Gastrocnemius medialis (tissue), 4 donors: ENCODE results near the gene NUDT14. TPM values are rescaled to one million over a fixed set of nuclear protein-coding genes. Genes with fewer than 3 reads are reported as not detected.

Experiments used
- ATAC-seq, 2 donors: fragments of 150-250 bp; one replicate each; pipeline ENCODE4 v1.9.1; 2016
- DNase-seq, 2 donors: peaks; one replicate each; pipeline ENCODE4 v3.0.0-alpha.2; 2019
- H3K27ac ChIP-seq, 4 donors: fragments of 200-600 bp; sonication (generic); 1 replicate in 1 of 4; 2 replicates in 3 of 4; pipeline ENCODE4 v1.5.1; 2016 to 2018; ENCODE audit warnings: mild to moderate bottlenecking in 2 of 4, moderate library complexity in 1 of 4
- H3K27me3 ChIP-seq, 3 donors: fragments of 200-600 bp; sonication (generic) in 2 of 3; 1 replicate in 1 of 3; 2 replicates in 2 of 3; pipeline versions ENCODE4 v1.5.1 to v1.6.0; 2016 to 2019; ENCODE audit warnings: mild to moderate bottlenecking in 1 of 3, moderate library complexity in 1 of 3
- H3K36me3 ChIP-seq, 2 donors: fragments of 200-600 bp; sonication (generic) in 1 of 2; one replicate each; pipeline ENCODE4 v1.5.1; 2017 to 2018
- H3K4me1 ChIP-seq, 2 donors: fragments of 200-600 bp; sonication (generic) in 1 of 2; one replicate each; pipeline ENCODE4 v1.5.1; 2016 to 2017; ENCODE audit warnings: mild to moderate bottlenecking in 2 of 2
- H3K4me3 ChIP-seq, 4 donors: fragments of 200-600 bp; sonication (generic) in 3 of 4; 1 replicate in 1 of 4; 2 replicates in 3 of 4; pipeline ENCODE4 v1.5.1; 2016 to 2019; ENCODE audit warnings: mild to moderate bottlenecking in 2 of 4
- H3K9me3 ChIP-seq, 3 donors: fragments of 200-600 bp; sonication (generic) in 2 of 3; 1 replicate in 1 of 3; 2 replicates in 2 of 3; pipeline ENCODE4 v1.5.1; 2016 to 2019
- POLR2A ChIP-seq, 2 donors: fragments of 450-650 bp; IDR thresholded peaks; one replicate each; pipeline ENCODE4 v1.6.1; 2017; ENCODE audit warnings: antibody characterized with exemption in 2 of 2, mild to moderate bottlenecking in 2 of 2, moderate library complexity in 2 of 2
- in situ Hi-C, 4 donors: fragments of 200-750 bp; cut with MboI; loops; one replicate each; pipeline versions ENCODE4 v1.15.0 to v1.8.0; 2017; ENCODE audit warnings: low sequenced_read_pairs in 4 of 4
- intact Hi-C: fragments of 100-400 bp; cut with DNase I; formaldehyde crosslinking; loops from one replicate; pipeline ENCODE4 v1.15.1; 2023; ENCODE audit warnings: low total_unique reads
- total RNA-seq, 4 donors: library from RNA; depleted of rRNA; stranded (reverse); fragments of >200 nt; gene quantifications; one replicate each; pipeline versions ENCODE4 v1.1.0 to v1.2.3, GENCODE V29; 2016
- TF ChIP-seq, protein P1 (sequence below), 5 experiments: fragments of 450-650 bp in 3 of 5; fragments of 200-600 bp in 2 of 5; sonication (generic) in 2 of 5; IDR thresholded peaks in 4 of 5; conservative IDR thresholded peaks in 1 of 5; 1 replicate in 4 of 5; 2 replicates in 1 of 5; pipeline ENCODE4 v1.5.1; 2016 to 2019; ENCODE audit warnings: antibody characterized with exemption in 5 of 5, mild to moderate bottlenecking in 3 of 5, moderate library complexity in 3 of 5

Gene NUDT14
- total RNA-seq, 4 donors from 2014 or later: 11.0 to 25.5 (median 16.4) TPM

DNA sequence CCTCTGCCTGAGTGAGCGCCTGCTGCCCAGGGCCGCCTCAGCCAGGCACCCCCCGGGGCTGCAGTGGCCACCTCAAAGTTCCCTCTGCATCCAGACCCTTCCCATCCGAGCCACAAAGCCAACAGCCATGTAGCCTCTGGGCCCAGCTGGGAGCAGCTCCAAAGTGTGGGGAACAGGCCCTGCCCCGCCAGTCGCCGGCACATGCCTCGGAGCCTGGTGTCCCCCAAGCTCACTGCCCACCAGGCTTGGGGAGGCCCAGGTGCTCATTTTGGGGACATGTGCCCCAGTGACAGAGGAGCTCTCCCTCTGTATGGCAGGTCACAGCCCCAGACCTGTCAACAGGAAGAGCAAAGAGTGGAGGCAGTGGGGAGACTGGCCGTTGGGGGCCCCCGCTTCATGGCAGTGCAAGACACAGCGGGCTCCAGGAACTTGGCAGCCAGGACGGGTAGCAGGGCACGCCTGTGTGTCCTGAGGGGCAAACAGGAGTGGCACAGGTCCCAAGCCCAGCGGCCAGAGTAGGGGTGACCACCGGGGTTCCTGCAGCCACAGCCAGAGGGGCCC, 42.5 kb downstream of the NUDT14 start:
- Histone ChIP-seq H3K27me3 (no peaks in the 10 kb centered on the region), H3K36me3 (peaks cover 0 to 36% of the 10 kb centered on the region in 2 donors), H3K4me1 (no peaks in the 10 kb centered on the region), H3K27ac (no peak overlapping the region), H3K4me3 (no peak overlapping the region), H3K9me3 (peaks cover 0 to 5% (median 0%) of the 10 kb centered on the region in 3 donors)
- DNase-seq (no peak), ATAC-seq (no peak)
- no peak for TF ChIP-seq POLR2A (IDR thresholded peaks at IDR 0.05)
- TF ChIP-seq, protein P1, sequence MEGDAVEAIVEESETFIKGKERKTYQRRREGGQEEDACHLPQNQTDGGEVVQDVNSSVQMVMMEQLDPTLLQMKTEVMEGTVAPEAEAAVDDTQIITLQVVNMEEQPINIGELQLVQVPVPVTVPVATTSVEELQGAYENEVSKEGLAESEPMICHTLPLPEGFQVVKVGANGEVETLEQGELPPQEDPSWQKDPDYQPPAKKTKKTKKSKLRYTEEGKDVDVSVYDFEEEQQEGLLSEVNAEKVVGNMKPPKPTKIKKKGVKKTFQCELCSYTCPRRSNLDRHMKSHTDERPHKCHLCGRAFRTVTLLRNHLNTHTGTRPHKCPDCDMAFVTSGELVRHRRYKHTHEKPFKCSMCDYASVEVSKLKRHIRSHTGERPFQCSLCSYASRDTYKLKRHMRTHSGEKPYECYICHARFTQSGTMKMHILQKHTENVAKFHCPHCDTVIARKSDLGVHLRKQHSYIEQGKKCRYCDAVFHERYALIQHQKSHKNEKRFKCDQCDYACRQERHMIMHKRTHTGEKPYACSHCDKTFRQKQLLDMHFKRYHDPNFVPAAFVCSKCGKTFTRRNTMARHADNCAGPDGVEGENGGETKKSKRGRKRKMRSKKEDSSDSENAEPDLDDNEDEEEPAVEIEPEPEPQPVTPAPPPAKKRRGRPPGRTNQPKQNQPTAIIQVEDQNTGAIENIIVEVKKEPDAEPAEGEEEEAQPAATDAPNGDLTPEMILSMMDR (IDR thresholded peaks at IDR 0.05 in 4 of 5, conservative IDR thresholded peaks at IDR 0.05 in 1 of 5): no peak
- in situ Hi-C loops (no loop called here), intact Hi-C loops (no loop called here)

DNA sequence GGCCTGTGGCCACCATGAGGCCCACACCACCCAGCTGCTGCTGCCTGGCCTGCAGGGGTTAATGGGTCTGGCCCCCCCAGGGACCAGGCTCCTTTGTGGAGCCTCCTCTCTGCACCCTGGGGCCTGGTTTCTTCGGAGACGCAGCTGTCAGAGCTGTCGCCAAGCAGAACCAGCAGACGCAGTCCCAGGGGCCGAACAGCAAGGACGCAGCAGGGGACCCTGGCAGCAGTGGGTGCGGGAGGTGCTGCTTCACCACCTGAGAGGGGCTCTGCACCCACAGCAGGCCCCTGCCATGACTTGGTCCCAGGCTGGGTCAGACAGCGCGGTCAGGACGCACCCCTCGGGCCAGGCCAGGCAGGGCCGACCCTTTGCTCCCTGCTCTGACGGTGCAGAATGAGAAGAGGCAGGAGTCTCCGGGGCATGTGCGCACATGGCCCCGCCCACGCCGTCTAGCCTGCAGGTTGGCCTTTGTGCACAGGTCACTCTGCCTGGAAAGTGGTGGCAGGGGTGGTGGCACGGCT, 43.0 kb downstream of the NUDT14 start:
- Histone ChIP-seq H3K36me3 (peaks cover 0 to 30% of the 10 kb centered on the region in 2 donors), H3K27me3 (no peaks in the 10 kb centered on the region), H3K4me1 (no peaks in the 10 kb centered on the region), H3K9me3 (peaks cover 0 to 5% (median 0%) of the 10 kb centered on the region in 3 donors), H3K4me3 (no peak overlapping the region), H3K27ac (no peak overlapping the region)
- ATAC-seq: no peak
- no peak for TF ChIP-seq POLR2A (IDR thresholded peaks at IDR 0.05)
- in situ Hi-C loops: no loop called here
- DNase-seq: no peak
- intact Hi-C loops: no loop called here

DNA sequence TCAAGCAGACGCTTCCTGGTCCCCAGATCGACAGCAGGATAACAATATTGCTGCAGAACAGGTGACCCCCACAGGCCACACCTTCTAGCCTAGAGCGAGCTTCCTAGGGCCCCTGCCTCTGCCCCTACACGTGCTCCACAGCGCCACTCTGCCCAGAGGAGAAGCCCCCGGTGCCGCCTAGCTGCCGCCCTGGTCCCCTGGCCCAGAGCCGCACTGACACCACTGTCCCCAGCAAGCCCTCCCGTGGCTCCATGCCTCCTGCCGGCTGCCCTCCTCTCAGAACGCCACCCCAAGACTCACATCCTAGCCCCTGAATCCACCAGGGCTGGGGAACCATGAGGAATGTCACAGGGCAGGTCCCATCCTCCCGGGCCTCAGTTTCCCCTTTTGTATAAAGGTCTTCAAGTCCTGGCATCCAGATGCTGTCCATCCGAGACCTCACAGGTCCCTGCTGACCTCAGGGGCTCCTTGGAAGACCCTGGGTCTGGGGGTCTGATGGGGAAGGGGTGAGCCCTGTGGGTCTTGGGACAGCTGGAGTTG, 43.6 kb downstream of the NUDT14 start:
- Histone ChIP-seq H3K27ac (no peak overlapping the region), H3K9me3 (peaks cover 0 to 5% (median 0%) of the 10 kb centered on the region in 3 donors), H3K36me3 (peaks cover 0 to 26% of the 10 kb centered on the region in 2 donors), H3K4me1 (no peaks in the 10 kb centered on the region), H3K4me3 (no peak overlapping the region), H3K27me3 (no peaks in the 10 kb centered on the region)
- no peak for DNase-seq
- TF ChIP-seq, protein P1 (IDR thresholded peaks at IDR 0.05 in 4 of 5, conservative IDR thresholded peaks at IDR 0.05 in 1 of 5): no peak
- no peak for TF ChIP-seq POLR2A (IDR thresholded peaks at IDR 0.05)
- intact Hi-C loops: no loop called here
- in situ Hi-C loops: no loop called here
- ATAC-seq: no peak

DNA sequence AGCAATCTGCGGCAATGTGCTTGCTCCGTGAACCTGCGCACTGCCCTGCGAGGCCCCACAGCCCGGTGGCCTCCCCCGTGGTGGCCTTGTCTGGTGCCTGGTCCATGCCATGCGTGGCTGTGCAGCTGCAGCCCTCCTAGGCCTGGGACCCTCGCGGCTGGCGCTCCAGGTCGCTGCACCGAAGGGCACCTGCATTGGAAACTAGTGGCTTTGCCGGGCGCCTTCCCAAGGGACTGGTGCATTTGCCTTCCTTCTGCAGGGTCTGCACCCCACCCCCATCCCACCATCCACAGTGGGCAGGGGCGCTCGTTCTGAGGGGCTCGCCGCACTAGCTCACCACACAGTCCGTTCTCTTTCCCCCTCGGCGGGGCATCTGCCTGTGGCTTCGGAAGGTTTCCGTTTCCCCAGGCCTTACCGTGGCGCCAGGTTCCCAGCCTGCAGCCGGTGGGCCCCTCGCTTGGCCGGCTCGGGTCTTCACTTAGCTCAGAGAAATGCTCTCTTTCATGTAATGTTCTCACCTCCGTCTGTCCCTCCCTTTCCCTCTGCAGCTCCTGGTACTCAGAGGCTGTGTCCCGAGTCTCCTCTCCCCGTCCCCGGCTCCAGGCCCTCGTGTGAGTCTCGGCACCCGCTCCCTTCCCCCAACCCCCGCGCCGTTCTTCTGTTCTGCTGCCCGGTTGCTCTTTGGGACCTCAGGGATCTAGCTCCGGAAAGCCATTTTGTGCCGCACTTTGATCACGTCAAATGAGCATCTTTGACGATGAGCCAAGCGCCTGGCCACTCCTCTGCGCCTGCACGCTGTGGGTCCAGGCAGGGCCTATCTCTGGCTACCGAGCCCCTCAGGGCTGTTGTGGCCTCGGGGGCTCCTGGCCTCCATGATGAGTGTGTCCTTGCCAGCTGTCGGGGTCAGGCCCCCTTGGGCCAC, 44.5 kb downstream of the NUDT14 start:
- H3K4me3 ChIP-seq: no peak overlapping the region
- ATAC-seq (no peak), DNase-seq (no peak)
- no peaks in the 10 kb centered on the region for H3K4me1 ChIP-seq
- in situ Hi-C loops: no loop called here
- peaks cover 0 to 9% (median 0%) of the 10 kb centered on the region in 3 donors for H3K9me3 ChIP-seq
- peaks cover 0 to 17% of the 10 kb centered on the region in 2 donors for H3K36me3 ChIP-seq
- no peaks in the 10 kb centered on the region for H3K27me3 ChIP-seq
- intact Hi-C loops: no loop called here
- no peak for TF ChIP-seq POLR2A (IDR thresholded peaks at IDR 0.05)
- TF ChIP-seq, protein P1 (IDR thresholded peaks at IDR 0.05 in 4 of 5, conservative IDR thresholded peaks at IDR 0.05 in 1 of 5): no peak
- H3K27ac ChIP-seq: no peak overlapping the region
